Anterior cingulate cortex (tissue), 58 donors: ENCODE data around the gene RCE1.

ENCODE experiments used
- DNase-seq, 58 donors: peaks; one replicate each; lab custom pipeline; 2025; lab: John Stamatoyannopoulos, UW

Gene RCE1

DNA sequence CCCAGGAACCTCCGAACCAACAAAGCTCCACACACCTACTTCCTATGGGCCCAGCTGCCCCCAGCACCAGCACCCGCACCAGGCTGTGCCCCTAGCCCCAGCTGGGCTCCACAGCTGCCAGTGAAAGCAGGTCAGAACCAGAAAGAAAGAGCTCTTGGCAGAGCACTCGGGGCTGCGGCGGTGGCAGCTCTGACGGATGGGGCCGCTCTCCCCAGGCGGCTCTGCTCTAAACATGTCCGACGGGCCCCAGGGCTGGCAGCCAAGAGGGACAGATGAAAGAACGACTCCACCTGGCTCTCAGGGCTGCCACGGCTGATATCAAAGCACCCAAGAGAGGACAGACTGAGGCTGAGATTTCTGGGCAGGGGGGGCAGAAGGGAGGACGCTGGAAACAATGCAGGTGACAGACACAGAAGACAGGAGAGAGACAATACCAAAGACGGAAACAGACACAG lies 39.3 kb downstream of the RCE1 start:
- DNase-seq = peak in 40 of 58 donors; percentile 33 to 77 (median 54)

- peak in 57 of 58 donors; percentile 20 to 89 (median 70) for DNase-seq
These were observed 40.0 kb downstream of the RCE1 start for GRCh38 chr11:66883016-66883965.

DNA sequence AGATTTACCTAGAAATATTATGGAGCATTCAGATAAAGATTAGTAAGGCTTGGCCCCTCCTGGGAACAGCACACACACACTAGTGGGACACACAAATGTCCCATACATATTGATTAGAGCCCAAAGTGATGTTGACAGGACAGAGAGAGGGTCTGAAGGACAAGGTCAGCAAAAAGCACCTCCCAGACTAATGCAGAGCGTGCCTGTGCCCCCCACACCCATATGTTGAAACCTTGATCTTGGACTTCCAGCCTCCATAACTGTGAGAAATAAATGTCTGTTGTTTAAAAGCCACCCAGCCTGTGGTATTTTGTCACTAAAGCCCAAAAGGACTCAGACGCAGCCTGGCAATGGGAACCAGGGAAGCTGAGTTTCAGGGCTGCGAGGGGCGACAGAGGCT lies 41.2 kb downstream of the RCE1 start:
- DNase-seq = no peak

GRCh38 chr11:66885469-66885868 lies 42.2 kb downstream of the RCE1 start:
- no peak for DNase-seq

DNA sequence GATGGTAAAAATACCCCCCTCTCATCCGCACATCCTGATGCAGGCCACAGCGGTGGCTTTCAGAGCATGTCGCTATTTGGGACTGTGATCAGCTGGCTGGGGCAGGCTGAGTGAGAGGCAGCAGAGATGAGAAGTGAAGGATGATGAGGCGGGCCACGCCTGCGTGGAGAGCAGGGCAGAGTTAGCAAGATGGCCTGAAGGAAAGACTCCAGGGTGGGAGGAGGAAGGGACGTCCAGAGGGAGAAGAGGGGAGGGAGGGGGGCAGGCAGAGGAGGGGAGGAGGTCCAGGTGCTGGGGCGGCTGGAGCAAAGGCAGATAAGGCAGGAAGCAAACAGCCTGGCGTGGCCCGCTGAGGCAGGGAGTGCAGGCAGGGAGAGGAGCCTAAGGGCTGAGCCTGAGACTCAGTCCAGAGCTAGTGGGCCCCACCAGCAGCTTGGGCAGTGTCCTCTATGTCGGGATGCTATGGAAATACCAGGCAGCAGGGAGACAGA lies 42.8 kb downstream of the RCE1 start:
- no peak for DNase-seq

DNA sequence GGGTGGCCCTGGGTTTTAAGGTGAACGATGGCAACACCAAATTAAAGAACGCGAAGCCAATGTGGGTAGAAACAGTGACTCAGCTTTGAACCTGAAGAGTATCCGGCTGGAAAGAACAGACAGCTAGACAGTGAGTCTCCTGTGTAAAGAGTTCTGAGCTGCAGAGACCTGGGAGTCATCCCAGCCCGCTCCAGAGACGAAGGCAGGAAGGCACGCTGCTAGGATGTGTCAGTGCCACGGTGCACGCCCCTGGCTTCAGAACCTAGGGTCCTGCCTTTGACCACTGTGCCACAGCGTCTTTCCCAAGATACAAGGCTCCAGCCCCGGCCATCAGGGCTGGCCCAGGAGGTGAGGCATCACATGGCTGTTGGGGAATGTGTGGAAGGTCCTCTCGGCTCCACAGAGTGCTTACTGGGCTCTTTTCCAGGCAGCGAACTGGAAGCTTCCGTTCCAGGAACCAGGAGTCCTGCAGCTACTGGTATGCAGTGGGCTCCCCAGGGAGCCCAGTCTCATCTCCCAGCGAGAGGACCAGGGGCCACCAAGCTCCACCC lies 43.5 kb downstream of the RCE1 start:
- DNase-seq = no peak

- DNase-seq = no peak
These were observed 44.3 kb downstream of the RCE1 start for GRCh38 chr11:66887526-66887925.

DNA sequence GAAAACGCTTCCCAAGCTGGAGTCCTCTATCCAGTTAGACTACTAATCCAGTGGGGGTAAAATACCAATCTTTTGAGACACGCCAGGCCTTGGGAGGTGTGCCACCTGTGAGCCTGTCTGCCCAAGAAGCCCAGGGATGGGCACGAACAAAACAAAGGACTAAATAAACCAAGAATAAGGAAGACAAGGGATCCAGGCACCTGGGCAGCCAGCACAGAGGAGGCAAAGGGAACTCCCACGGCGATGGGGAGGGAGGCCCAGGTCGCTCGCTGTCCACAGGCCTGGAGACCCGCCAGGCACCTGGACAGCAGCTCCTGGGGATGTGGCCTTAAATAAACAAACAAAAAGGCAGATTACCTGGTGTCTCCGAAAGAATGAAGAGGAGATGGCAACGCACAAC lies 45.0 kb downstream of the RCE1 start:
- no peak for DNase-seq

DNA sequence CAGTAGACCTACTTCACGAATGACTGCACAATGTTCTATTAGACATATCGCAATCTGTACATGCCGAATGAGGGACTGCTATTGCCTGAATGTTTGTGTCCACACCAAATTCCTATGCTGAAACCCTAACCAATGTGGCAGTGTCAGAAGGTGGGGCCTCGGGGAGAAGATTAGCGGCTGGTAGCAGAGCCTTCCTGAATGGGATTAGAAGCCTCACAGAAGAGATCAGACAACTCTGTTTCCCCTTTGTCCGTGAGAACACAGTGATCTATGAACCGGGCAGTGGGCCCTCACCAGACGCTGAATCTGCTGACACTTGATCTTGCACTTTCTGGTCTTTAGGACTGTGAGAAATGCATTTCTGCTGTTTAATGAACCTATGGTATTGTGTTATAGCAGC lies 46.7 kb downstream of the RCE1 start:
- no peak for DNase-seq

DNA sequence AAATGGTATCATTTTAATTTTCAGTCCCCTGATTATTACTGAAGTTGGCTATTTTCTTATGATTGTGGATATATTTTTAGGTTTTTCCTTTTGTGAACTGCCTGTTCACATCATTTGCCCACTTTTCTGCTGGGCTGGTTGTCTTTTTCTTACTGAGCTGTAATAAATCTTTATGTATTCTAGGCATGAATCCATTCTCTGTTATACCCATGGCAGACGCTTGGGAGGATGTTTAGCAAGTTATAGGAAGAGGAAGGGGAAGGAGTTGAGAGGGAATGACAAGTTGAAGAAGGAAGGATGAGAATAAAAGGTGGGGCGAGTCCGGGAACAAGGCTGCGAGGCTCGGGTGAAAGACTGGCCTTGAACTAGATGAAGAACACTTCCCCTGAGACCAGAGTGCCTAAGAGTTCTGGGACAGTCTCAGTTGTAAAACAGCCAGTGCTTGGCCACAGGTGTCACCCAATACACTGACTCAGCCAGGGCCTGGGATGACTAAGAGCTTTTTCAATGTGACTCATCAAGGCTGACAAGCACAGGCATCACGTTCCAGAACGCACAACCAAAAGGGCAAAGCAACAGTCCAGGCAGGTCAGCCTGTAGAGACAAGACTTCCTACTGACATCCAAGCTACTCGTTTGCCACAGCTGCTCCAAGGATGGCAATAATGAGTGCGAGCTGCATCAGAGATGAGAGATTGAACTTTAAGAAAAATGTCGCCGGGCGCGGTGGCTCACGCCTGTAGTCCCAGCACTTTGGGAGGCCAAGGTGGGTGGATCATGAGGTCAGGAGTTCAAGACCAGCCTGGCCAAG lies 48.8 kb downstream of the RCE1 start:
- DNase-seq = peak in 3 of 58 donors; percentile 12 to 28 (median 20)

DNA sequence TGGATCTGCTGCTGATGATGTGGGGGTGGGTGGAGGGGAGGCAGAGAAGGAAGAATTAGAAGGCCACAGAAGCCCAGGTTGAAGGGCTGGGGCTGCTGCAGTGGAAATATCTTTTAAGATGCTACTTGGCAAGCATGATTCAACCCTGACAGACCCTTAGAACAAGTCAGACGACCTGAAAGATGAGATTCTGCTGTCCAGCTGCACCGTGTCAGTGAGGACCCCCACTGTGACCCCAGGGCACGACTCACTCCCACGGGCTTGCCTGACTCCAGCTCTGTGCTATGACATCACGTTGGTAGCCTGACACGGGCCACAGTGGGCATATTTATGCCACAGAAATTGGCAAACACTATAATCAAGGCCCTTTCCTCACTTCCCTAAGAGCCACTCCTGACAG lies 49.7 kb downstream of the RCE1 start:
- no peak for DNase-seq

DNA sequence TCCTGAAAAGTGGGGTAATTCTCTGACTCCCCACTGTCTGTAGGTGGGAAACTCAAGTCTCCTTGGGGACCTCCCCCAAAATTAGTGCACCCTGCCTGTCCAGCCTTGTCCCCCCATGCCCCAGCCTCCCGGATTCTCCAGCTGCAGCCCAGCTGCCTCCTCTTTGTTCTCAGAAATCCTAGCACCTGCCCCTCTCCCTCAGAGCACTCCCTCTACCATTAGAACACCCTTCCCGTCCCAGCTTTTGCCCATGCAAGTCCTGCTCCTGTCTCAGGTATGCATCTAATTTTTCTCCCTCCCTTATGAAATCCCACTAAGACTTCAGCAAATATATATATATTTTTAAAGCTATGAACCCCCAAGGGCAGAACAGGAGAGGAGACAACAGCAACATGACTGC lies 50.9 kb downstream of the RCE1 start:
- no peak for DNase-seq
